PC-3 (cell line): ENCODE results near the gene USP48. TPM values are rescaled to one million over a fixed set of nuclear protein-coding genes. Genes with fewer than 3 reads are reported as not detected.

ENCODE experiments used
- ATAC-seq: fragments of 200-7000 bp; cut with Tn5 transposase; 2 replicates; pipeline ENCODE4 v1.9.1; 2020; ENCODE audit warnings: mild to moderate bottlenecking, moderate library complexity
- BruUV-seq: library from RNA; stranded (reverse); fragments of 400-500 nt; replicated peaks from 2 replicates; lab custom pipeline; 2021; lab: Mats Ljungman, UMichigan
- CTCF ChIA-PET: fragments of 300-600 bp; sonication (Branson Sonifier 250); formaldehyde crosslinking; loops from one replicate; lab custom pipeline; 2022; ENCODE audit warnings: antibody characterized with exemption; lab: Charles Lee
- POLR2A ChIA-PET: fragments of 300-600 bp; sonication (Branson Sonifier 250); formaldehyde crosslinking; loops from one replicate; lab custom pipeline; 2022; ENCODE audit warnings: antibody characterized with exemption; ENCODE audit not compliant: unreplicated experiment; lab: Charles Lee
- DNase-seq: peaks from one replicate; pipeline ENCODE4 v3.0.0-alpha.2; 2015
- H2AFZ ChIP-seq: fragments of 300-600 bp; sonication (generic); 2 replicates; pipeline ENCODE4 v1.6.0; 2016; ENCODE audit warnings: antibody characterized with exemption, low read length
- H3F3A ChIP-seq: fragments of 300-600 bp; sonication (generic); one replicate; pipeline ENCODE4 v1.6.0; 2017; ENCODE audit warnings: antibody characterized with exemption, low read length, control low read depth, mild to moderate bottlenecking; ENCODE audit not compliant: unreplicated experiment
- H3K27ac ChIP-seq: fragments of 300-600 bp; sonication (generic); 2 replicates; pipeline ENCODE4 v1.5.1; 2016; ENCODE audit warnings: mild to moderate bottlenecking, low read length
- H3K27me3 ChIP-seq: fragments of 300-600 bp; sonication (generic); 2 replicates; pipeline ENCODE4 v1.6.1; 2016; ENCODE audit warnings: low read length, mixed read lengths
- H3K36me3 ChIP-seq: fragments of 300-600 bp; sonication (generic); 2 replicates; pipeline ENCODE4 v1.6.1; 2016; ENCODE audit warnings: low read depth, mixed run types, low read length, mixed read lengths
- H3K4me1 ChIP-seq: fragments of 300-600 bp; sonication (generic); 2 replicates; pipeline ENCODE4 v1.5.1; 2016; ENCODE audit warnings: low read length; ENCODE audit not compliant: insufficient read depth
- H3K4me2 ChIP-seq: fragments of 300-600 bp; sonication (generic); 2 replicates; pipeline ENCODE4 v1.6.0; 2016; ENCODE audit warnings: low read length
- H3K4me3 ChIP-seq: fragments of 300-600 bp; sonication (generic); 2 replicates; pipeline ENCODE4 v1.5.1; 2016; ENCODE audit warnings: mild to moderate bottlenecking, low read length, mixed read lengths
- H3K79me2 ChIP-seq: fragments of 300-600 bp; sonication (generic); 2 replicates; pipeline ENCODE4 v1.6.1; 2017; ENCODE audit warnings: low read length, mixed read lengths
- H3K9ac ChIP-seq: fragments of 300-600 bp; sonication (generic); 2 replicates; pipeline ENCODE4 v1.6.0; 2016; ENCODE audit warnings: mild to moderate bottlenecking, low read length
- H3K9me2 ChIP-seq: fragments of 300-600 bp; sonication (generic); replicated peaks from 2 replicates; pipeline ENCODE4 v1.6.1; 2016; ENCODE audit warnings: mixed run types, low read length, mixed read lengths
- H3K9me3 ChIP-seq: fragments of 300-600 bp; sonication (generic); 2 replicates; pipeline ENCODE4 v1.6.1; 2016; ENCODE audit warnings: low read length, mixed read lengths
- H4K20me1 ChIP-seq: fragments of 300-600 bp; sonication (generic); 2 replicates; pipeline ENCODE4 v1.6.1; 2016; ENCODE audit warnings: low read length, mixed read lengths
- EZH2 ChIP-seq: fragments of 300-600 bp; sonication (generic); IDR thresholded peaks from one replicate; pipeline ENCODE4 v1.6.1; 2017; ENCODE audit warnings: antibody characterized with exemption, mild to moderate bottlenecking, low read length; ENCODE audit not compliant: unreplicated experiment
- EZH2phosphoT487 ChIP-seq: fragments of 300-600 bp; sonication (generic); IDR thresholded peaks from 2 replicates; pipeline ENCODE4 v1.6.1; 2018; ENCODE audit warnings: mild to moderate bottlenecking, antibody characterized with exemption, low read length, borderline replicate concordance
- intact Hi-C: fragments of 100-400 bp; cut with micrococcal nuclease; formaldehyde crosslinking; loops from 2 replicates; pipeline ENCODE4 v1.9.0; 2023
- total RNA-seq: library from RNA; depleted of rRNA; stranded (reverse); fragments of >200 nt; gene quantifications from 2 replicates; pipeline ENCODE4 v1.2.3, GENCODE V29; 2014
- TF ChIP-seq, protein P1 (sequence below): fragments of 300-600 bp; sonication (generic); conservative IDR thresholded peaks from 2 replicates; pipeline ENCODE4 v1.5.1; 2017; ENCODE audit warnings: antibody characterized with exemption, low read depth, mild to moderate bottlenecking, low read length

Gene USP48
- total RNA-seq, 1 experiment from 2014 or later = 33.3 TPM

DNA sequence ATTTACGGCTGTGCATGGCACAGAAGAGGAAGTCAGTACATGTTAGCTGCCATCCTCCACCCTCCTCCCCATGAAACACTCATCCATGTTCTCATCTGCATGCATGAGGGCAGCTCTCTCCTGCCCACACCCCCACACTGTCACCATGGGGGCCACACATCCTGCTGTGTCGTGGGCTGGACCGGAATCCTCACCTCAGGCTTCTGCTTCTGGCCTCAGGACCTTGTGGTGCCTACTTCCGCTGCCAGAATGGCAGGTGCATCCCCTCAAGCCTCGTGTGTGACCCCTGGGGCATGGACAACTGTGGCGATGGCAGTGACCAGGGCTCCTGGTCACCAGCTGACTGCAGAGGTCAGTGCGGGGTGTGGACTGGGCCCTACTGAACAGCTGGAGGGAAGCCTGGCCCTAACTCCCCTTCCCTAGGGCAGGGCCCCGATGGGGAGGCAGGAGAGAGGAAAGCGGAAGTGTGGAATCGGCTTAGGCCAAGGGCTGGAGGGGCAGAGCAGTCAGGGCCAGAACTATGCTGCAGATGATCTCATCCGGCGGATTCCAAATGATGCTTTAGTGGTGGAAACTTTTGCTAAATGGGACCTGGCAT is 32.9 kb upstream of the USP48 start:
- H3K4me1 ChIP-seq = peaks cover 14% of the 10 kb centered on the region
- H3F3A ChIP-seq = no peaks in the 10 kb centered on the region
- H3K9ac ChIP-seq = no peak overlapping the region
- TF ChIP-seq EZH2phosphoT487 = no peak
- no peak for TF ChIP-seq EZH2
- TF ChIP-seq, protein P1, sequence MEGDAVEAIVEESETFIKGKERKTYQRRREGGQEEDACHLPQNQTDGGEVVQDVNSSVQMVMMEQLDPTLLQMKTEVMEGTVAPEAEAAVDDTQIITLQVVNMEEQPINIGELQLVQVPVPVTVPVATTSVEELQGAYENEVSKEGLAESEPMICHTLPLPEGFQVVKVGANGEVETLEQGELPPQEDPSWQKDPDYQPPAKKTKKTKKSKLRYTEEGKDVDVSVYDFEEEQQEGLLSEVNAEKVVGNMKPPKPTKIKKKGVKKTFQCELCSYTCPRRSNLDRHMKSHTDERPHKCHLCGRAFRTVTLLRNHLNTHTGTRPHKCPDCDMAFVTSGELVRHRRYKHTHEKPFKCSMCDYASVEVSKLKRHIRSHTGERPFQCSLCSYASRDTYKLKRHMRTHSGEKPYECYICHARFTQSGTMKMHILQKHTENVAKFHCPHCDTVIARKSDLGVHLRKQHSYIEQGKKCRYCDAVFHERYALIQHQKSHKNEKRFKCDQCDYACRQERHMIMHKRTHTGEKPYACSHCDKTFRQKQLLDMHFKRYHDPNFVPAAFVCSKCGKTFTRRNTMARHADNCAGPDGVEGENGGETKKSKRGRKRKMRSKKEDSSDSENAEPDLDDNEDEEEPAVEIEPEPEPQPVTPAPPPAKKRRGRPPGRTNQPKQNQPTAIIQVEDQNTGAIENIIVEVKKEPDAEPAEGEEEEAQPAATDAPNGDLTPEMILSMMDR = no peak
- no peaks in the 10 kb centered on the region for H4K20me1 ChIP-seq
- no peak overlapping the region for H3K4me3 ChIP-seq
- H3K27me3 ChIP-seq = no peaks in the 10 kb centered on the region
- intact Hi-C loops = loop anchor here (2.0 kb wide), 1 partner anchor 33 kb away; the partner anchor contains the start of gene USP48
- H3K9me3 ChIP-seq = no peaks in the 10 kb centered on the region
- ChIA-PET POLR2A (no interaction called here), CTCF (no interaction called here)
- BruUV-seq = no TSS peak
- H3K9me2 ChIP-seq = no peaks in the 10 kb centered on the region
- ATAC-seq (no peak), DNase-seq (no peak)
- H3K36me3 ChIP-seq = no peaks in the 10 kb centered on the region
- no peak overlapping the region for H3K27ac ChIP-seq
- no peaks in the 10 kb centered on the region for H3K79me2 ChIP-seq
- H3K4me2 ChIP-seq = no peak overlapping the region
- no peak overlapping the region for H2AFZ ChIP-seq

DNA sequence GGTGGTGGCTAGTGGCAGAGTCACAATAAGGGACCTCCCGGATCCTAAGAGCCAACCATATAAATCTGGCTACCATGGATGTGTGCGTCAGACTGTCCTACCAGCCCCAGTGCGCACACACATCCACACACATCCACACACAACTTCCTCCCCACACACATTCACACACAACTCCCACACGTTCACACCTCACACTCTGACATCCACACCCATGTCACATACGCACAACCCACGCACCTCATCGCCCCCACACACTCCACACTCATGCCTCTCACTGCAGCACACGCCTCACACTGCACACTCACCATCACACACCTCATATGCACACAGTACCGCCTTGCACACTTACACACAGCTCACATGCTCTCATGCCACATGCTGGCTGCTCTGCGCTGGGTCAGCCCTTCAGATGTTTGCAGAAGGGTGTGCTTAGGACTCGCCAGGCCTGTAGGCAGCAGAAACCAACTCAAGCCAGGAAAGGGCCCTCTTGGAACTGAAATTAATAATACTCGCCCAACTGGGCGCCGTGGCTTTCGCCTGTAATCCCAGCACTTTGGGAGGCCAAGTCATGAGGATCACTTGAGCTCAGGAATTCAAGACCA is 32.1 kb upstream of the USP48 start:
- Histone ChIP-seq H3K27ac (no peak overlapping the region), H3K9me3 (no peaks in the 10 kb centered on the region), H3K36me3 (no peaks in the 10 kb centered on the region), H4K20me1 (no peaks in the 10 kb centered on the region), H3K9ac (no peak overlapping the region), H3K27me3 (no peaks in the 10 kb centered on the region), H3K9me2 (no peaks in the 10 kb centered on the region), H3K4me2 (no peak overlapping the region), H3F3A (no peaks in the 10 kb centered on the region), H3K4me1 (peaks cover 14% of the 10 kb centered on the region), H3K4me3 (no peak overlapping the region), H3K79me2 (no peaks in the 10 kb centered on the region), H2AFZ (no peak overlapping the region)
- BruUV-seq = no TSS peak
- ATAC-seq (no peak), DNase-seq (no peak)
- ChIA-PET CTCF (no interaction called here), POLR2A (no interaction called here)
- TF ChIP-seq EZH2phosphoT487 = no peak
- TF ChIP-seq EZH2 = no peak
- TF ChIP-seq, protein P1 = no peak
- intact Hi-C loops = no loop called here

DNA sequence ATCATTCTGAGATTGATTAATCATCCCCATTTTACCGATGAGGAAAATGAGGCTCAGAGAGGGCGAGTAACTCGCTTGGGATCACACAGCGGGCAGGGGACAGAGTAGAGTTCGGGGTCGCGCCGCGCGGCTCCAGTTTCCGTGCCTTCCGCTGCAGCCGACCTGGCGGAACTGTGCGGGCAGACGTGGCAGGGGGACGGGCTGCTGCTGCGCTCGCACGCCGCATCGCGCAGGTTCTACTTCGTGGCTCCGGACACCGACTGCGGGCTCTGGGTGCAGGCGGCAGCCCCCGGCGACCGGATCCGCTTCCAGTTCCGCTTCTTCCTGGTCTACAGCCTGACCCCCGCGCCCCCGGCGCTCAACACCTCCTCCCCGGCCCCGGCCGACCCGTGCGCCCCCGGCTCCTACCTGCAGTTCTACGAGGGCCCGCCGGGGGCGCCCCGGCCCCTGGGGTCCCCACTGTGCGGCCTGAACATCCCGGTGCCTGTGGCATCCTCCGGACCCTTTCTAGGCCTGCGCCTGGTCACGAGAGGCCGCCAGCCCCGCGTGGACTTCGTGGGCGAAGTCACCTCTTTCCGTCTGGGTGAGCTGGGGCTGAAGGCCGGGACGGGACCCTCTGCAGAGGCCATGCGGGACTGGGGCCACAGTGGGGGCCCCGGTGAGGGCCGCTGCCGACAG is 31.4 kb upstream of the USP48 start:
- Histone ChIP-seq H3K4me1 (peaks cover 14% of the 10 kb centered on the region), H3K9ac (no peak overlapping the region), H3K27ac (no peak overlapping the region), H3F3A (no peaks in the 10 kb centered on the region), H4K20me1 (no peaks in the 10 kb centered on the region), H3K9me3 (no peaks in the 10 kb centered on the region), H3K4me3 (no peak overlapping the region), H2AFZ (no peak overlapping the region), H3K79me2 (no peaks in the 10 kb centered on the region), H3K9me2 (no peaks in the 10 kb centered on the region), H3K36me3 (no peaks in the 10 kb centered on the region), H3K4me2 (no peak overlapping the region), H3K27me3 (no peaks in the 10 kb centered on the region)
- ATAC-seq (no peak), DNase-seq (no peak)
- ChIA-PET POLR2A (no interaction called here), CTCF (no interaction called here)
- no peak for TF ChIP-seq EZH2phosphoT487
- TF ChIP-seq, protein P1 = peak; percentile 19; the same call in 1 of the 2 replicates
- BruUV-seq = no TSS peak
- intact Hi-C loops = no loop called here
